HepG2 (cell line): Measurements from ENCODE around the gene ARAP1. TPM values are rescaled to one million over a fixed set of nuclear protein-coding genes. Genes with fewer than 3 reads are reported as not detected.

ENCODE experiments used
- ELF1 ChIP-seq: sonication (generic); formaldehyde crosslinking; IDR thresholded peaks from 2 replicates; pipeline ENCODE4 v1.4.0; 2020; ENCODE audit warnings: missing genetic modification reagents
- GATAD1 ChIP-seq: IDR thresholded peaks from 2 replicates; pipeline ENCODE4 v1.6.1; 2016; ENCODE audit warnings: missing genetic modification reagents, missing compliant biosample characterization
- MED8 ChIP-seq: sonication (generic); formaldehyde crosslinking; IDR thresholded peaks from 2 replicates; pipeline ENCODE4 v1.8.1; 2023; ENCODE audit warnings: mild to moderate bottlenecking, missing genetic modification reagents; ENCODE audit not compliant: insufficient replicate concordance
- NCOA2 ChIP-seq: sonication (generic); formaldehyde crosslinking; IDR thresholded peaks from 2 replicates; pipeline ENCODE4 v1.8.0; 2022; ENCODE audit warnings: inconsistent platforms
- NFIB ChIP-seq: sonication (generic); formaldehyde crosslinking; IDR thresholded peaks from 2 replicates; pipeline ENCODE4 v1.9.0; 2021; ENCODE audit warnings: missing genetic modification reagents, mild to moderate bottlenecking, borderline replicate concordance
- NR2F6 ChIP-seq, 2 experiments: IDR thresholded peaks; 2 replicates each; pipeline ENCODE4 v1.6.1; 2016; ENCODE audit warnings: antibody characterized with exemption in 1 of 2, mild to moderate bottlenecking in 1 of 2
- STAG1 ChIP-seq: sonication (generic); formaldehyde crosslinking; IDR thresholded peaks from 2 replicates; pipeline ENCODE4 v1.4.0; 2020; ENCODE audit warnings: missing genetic modification reagents
- TBL1XR1 ChIP-seq: fragments of 150-350 bp; IDR thresholded peaks from 2 replicates; pipeline ENCODE4 v1.6.1; 2014; ENCODE audit warnings: borderline replicate concordance, low read length; ENCODE audit not compliant: partially characterized antibody
- TCF12 ChIP-seq, 2 experiments: fragments of 450-650 bp in 1 of 2; sonication (generic) in 1 of 2; formaldehyde crosslinking in 1 of 2; IDR thresholded peaks; 2 replicates each; pipeline versions ENCODE4 v1.6.1 to v1.8.0; 2017 to 2022; ENCODE audit warnings: antibody characterized with exemption in 1 of 2, mild to moderate bottlenecking in 1 of 2, missing genetic modification reagents in 1 of 2, moderate library complexity in 1 of 2
- ZBTB1 ChIP-seq: sonication (generic); formaldehyde crosslinking; IDR thresholded peaks from 2 replicates; pipeline ENCODE4 v1.4.0; 2020; ENCODE audit warnings: missing genetic modification reagents, borderline replicate concordance
- ZNF251 ChIP-seq: sonication (generic); formaldehyde crosslinking; IDR thresholded peaks from 2 replicates; pipeline ENCODE4 v1.9.0; 2021; ENCODE audit warnings: mild to moderate bottlenecking, missing genetic modification reagents
- ZNF44 ChIP-seq: sonication (generic); formaldehyde crosslinking; IDR thresholded peaks from 2 replicates; pipeline ENCODE4 v1.5.1; 2020; ENCODE audit warnings: mild to moderate bottlenecking, missing genetic modification reagents
- ZNF468 ChIP-seq: sonication (generic); formaldehyde crosslinking; IDR thresholded peaks from 2 replicates; pipeline ENCODE4 v1.8.0; 2022; ENCODE audit warnings: mild to moderate bottlenecking, moderate library complexity, missing genetic modification reagents
- ZNF570 ChIP-seq: sonication (generic); formaldehyde crosslinking; IDR thresholded peaks from 2 replicates; pipeline ENCODE4 v1.4.0; 2020; ENCODE audit warnings: mild to moderate bottlenecking, missing genetic modification reagents, borderline replicate concordance
- ZNF572 ChIP-seq: sonication (generic); formaldehyde crosslinking; IDR thresholded peaks from 2 replicates; pipeline ENCODE4 v1.5.1; 2020; ENCODE audit warnings: mild to moderate bottlenecking, missing genetic modification reagents
- ZNF607 ChIP-seq: sonication (generic); formaldehyde crosslinking; IDR thresholded peaks from 2 replicates; pipeline ENCODE4 v1.5.1; 2020; ENCODE audit warnings: missing genetic modification reagents, mild to moderate bottlenecking, borderline replicate concordance
- ZNF629 ChIP-seq: sonication (generic); formaldehyde crosslinking; conservative IDR thresholded peaks from 2 replicates; pipeline ENCODE4 v1.5.0; 2020; ENCODE audit warnings: missing genetic modification reagents
- ZNF703 ChIP-seq: sonication (generic); formaldehyde crosslinking; IDR thresholded peaks from 2 replicates; pipeline ENCODE4 v1.5.1; 2020; ENCODE audit warnings: missing genetic modification reagents, mild to moderate bottlenecking, moderate library complexity, borderline replicate concordance
- ZNF768 ChIP-seq: sonication (generic); formaldehyde crosslinking; IDR thresholded peaks from 2 replicates; pipeline ENCODE4 v1.4.0; 2020; ENCODE audit warnings: missing genetic modification reagents
- polyA plus RNA-seq, 8 experiments: library from polyadenylated mRNA; depleted of rRNA in 3 of 8; stranded (reverse) in 7 of 8; unstranded in 1 of 8; fragments of >200 nt; fragmentation: Illumina TruSeq in 4 of 8; extraction: Trizol in 4 of 8; gene quantifications; 2 replicates each; pipeline versions ENCODE4 v1.2.1 to v1.2.3, GENCODE V29; 2011 to 2016; ENCODE audit warnings: low read depth in 4 of 8, missing spikeins in 1 of 8, mixed read lengths in 1 of 8; ENCODE audit not compliant: insufficient read depth in 1 of 8
- total RNA-seq, 5 experiments: library from RNA; depleted of rRNA; stranded (reverse); fragments of >200 nt; fragmentation: Illumina TruSeq; extraction: Trizol; gene quantifications; 2 replicates each; pipeline ENCODE4 v1.2.3, GENCODE V29; 2016; ENCODE audit warnings: low read depth in 1 of 5
- TF ChIP-seq, protein P1 (sequence below): sonication (generic); formaldehyde crosslinking; IDR thresholded peaks from 2 replicates; pipeline ENCODE4 v1.9.0; 2021; ENCODE audit warnings: missing genetic modification reagents, mild to moderate bottlenecking, borderline replicate concordance
- TF ChIP-seq, protein P2 (sequence below): IDR thresholded peaks from 2 replicates; pipeline ENCODE4 v1.6.1; 2012; ENCODE audit warnings: low read length, improper control_type of control experiment
- TF ChIP-seq, protein P3 (sequence below): sonication (generic); formaldehyde crosslinking; IDR thresholded peaks from 2 replicates; pipeline ENCODE4 v1.4.0; 2020; ENCODE audit warnings: mild to moderate bottlenecking, missing genetic modification reagents

Gene ARAP1
- total and polyA plus RNA-seq, 2 of the 13 experiments (the other 11 are each of a cell fraction or from before 2014, with no cell fraction given): 43.2 to 55.5 TPM

DNA sequence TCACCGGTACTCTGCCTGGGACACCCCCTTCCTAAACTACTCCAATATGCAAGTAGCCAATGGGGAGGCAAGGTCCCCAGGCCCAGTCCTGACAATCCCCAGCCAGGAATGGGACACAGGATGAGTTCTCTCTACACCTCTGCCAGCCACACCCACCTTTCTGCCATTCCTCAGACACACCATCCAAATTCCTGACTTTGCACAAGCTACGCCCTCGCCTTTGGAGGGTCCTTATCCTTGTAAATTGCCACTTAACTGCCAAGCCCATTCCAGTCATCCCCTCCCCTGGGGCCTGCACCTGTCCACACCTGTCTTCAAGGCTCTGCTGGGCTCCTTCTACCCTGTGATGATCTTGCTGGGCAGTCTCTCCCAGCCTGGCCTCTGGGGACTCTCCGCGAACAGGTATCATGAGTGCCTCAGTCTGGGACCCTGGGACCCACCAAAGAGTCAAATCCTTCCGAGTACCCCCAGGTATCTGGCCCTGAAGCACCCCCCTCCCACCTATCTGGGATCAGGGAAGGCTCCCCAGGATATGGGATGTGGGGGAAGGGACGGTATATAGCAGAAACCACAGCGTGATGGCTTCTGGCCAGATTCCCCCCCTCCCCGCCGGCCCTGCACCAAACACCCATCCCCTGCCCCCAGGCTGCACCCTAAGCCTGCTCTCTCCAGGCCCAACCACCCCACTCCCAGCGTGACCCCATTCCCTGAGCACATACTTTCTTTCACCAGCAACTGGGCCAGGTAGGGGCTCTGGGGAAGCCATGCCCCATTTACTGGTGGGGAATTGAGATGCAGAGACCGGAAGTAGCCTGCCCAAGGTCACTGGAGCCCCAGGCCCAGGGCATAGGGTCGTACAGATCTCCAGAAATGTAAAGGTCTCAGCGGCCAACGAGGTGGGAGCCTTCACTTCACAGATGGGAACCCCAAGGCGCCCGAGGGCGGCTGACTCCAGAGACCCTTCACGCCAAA is 806 bp downstream of the ARAP1 start (continued):
- TF ChIP-seq, protein P1, sequence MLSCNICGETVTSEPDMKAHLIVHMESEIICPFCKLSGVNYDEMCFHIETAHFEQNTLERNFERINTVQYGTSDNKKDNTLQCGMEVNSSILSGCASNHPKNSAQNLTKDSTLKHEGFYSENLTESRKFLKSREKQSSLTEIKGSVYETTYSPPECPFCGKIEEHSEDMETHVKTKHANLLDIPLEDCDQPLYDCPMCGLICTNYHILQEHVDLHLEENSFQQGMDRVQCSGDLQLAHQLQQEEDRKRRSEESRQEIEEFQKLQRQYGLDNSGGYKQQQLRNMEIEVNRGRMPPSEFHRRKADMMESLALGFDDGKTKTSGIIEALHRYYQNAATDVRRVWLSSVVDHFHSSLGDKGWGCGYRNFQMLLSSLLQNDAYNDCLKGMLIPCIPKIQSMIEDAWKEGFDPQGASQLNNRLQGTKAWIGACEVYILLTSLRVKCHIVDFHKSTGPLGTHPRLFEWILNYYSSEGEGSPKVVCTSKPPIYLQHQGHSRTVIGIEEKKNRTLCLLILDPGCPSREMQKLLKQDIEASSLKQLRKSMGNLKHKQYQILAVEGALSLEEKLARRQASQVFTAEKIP (CRISPR knock-in tag): no peak
- TF ChIP-seq ZNF629 (CRISPR knock-in tag) (no peak), ZNF251 (CRISPR knock-in tag) (no peak), NR2F6 (IDR thresholded peaks at IDR 0.05) (no peak), NR2F6 (CRISPR knock-in tag; IDR thresholded peaks at IDR 0.05) (no peak), MED8 (CRISPR knock-in tag) (no peak), TBL1XR1 (no peak), TCF12 (IDR thresholded peaks at IDR 0.05) (no peak), TCF12 (CRISPR knock-in tag; IDR thresholded peaks at IDR 0.05) (0 out of 2 replicates have a peak, but pooled peaks have one; percentile 17), ZNF607 (CRISPR knock-in tag) (0 out of 2 replicates have a peak, but pooled peaks have one; percentile 52), ELF1 (peak; percentile 57; the same call in 1 of the 2 replicates), ZNF768 (peak; percentile 42; the same call in 1 of the 2 replicates), ZNF572 (no peak), ZNF468 (no peak), ZBTB1 (CRISPR knock-in tag) (no peak), ZNF570 (CRISPR knock-in tag) (no peak), NCOA2 (CRISPR knock-in tag) (no peak), NFIB (CRISPR knock-in tag) (no peak), GATAD1 (no peak), ZNF44 (CRISPR knock-in tag) (no peak), ZNF703 (CRISPR knock-in tag) (no peak), STAG1 (CRISPR knock-in tag) (no peak)
- TF ChIP-seq, protein P2, sequence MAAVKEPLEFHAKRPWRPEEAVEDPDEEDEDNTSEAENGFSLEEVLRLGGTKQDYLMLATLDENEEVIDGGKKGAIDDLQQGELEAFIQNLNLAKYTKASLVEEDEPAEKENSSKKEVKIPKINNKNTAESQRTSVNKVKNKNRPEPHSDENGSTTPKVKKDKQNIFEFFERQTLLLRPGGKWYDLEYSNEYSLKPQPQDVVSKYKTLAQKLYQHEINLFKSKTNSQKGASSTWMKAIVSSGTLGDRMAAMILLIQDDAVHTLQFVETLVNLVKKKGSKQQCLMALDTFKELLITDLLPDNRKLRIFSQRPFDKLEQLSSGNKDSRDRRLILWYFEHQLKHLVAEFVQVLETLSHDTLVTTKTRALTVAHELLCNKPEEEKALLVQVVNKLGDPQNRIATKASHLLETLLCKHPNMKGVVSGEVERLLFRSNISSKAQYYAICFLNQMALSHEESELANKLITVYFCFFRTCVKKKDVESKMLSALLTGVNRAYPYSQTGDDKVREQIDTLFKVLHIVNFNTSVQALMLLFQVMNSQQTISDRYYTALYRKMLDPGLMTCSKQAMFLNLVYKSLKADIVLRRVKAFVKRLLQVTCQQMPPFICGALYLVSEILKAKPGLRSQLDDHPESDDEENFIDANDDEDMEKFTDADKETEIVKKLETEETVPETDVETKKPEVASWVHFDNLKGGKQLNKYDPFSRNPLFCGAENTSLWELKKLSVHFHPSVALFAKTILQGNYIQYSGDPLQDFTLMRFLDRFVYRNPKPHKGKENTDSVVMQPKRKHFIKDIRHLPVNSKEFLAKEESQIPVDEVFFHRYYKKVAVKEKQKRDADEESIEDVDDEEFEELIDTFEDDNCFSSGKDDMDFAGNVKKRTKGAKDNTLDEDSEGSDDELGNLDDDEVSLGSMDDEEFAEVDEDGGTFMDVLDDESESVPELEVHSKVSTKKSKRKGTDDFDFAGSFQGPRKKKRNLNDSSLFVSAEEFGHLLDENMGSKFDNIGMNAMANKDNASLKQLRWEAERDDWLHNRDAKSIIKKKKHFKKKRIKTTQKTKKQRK: no peak
- TF ChIP-seq, protein P3, sequence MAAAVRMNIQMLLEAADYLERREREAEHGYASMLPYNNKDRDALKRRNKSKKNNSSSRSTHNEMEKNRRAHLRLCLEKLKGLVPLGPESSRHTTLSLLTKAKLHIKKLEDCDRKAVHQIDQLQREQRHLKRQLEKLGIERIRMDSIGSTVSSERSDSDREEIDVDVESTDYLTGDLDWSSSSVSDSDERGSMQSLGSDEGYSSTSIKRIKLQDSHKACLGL (CRISPR knock-in tag): 0 out of 2 replicates have a peak, but pooled peaks have one; percentile 23
